Measurements from ENCODE around the gene CHST11.

DNA sequence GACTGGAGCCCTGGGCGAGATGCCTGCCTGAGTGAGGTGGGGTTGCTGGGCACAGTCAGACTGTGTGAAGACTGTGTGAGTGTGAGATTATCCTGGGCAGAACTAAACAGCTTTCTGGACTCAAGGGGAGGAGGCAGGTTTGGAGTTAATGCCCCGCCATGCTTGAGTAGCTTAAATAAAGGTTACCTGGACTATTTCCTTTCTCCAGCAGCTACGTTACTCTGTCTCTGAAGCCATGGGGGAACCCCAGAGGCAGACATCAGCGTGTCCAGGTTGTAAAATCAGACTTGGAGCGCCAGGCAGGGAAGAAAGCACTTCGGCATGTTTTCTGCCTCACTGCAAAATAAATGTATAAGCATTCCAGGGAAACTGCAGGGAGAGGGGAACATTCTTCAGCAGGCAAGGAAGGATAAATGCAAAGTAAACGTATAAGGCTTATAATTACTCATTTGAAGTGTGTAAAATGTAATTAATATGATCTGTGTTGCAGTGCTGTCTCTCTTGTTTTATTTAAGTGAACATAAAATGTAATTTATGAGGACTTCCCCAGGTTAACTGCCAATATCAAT is 129.7 kb downstream of the CHST11 start:
- TF ChIP-seq SP1 (IDR thresholded peaks at IDR 0.05): no peak
- TF ChIP-seq, protein P1, sequence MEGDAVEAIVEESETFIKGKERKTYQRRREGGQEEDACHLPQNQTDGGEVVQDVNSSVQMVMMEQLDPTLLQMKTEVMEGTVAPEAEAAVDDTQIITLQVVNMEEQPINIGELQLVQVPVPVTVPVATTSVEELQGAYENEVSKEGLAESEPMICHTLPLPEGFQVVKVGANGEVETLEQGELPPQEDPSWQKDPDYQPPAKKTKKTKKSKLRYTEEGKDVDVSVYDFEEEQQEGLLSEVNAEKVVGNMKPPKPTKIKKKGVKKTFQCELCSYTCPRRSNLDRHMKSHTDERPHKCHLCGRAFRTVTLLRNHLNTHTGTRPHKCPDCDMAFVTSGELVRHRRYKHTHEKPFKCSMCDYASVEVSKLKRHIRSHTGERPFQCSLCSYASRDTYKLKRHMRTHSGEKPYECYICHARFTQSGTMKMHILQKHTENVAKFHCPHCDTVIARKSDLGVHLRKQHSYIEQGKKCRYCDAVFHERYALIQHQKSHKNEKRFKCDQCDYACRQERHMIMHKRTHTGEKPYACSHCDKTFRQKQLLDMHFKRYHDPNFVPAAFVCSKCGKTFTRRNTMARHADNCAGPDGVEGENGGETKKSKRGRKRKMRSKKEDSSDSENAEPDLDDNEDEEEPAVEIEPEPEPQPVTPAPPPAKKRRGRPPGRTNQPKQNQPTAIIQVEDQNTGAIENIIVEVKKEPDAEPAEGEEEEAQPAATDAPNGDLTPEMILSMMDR (IDR thresholded peaks at IDR 0.05; ENCODE audit: low read depth, low read length, missing input control): no peak
- TF ChIP-seq TAF1 (conservative IDR thresholded peaks at IDR 0.05): no peak
- TF ChIP-seq, protein P2, sequence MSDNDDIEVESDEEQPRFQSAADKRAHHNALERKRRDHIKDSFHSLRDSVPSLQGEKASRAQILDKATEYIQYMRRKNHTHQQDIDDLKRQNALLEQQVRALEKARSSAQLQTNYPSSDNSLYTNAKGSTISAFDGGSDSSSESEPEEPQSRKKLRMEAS (IDR thresholded peaks at IDR 0.05): no peak
- no peak for TF ChIP-seq GABPA (IDR thresholded peaks at IDR 0.05 in 1 of 2, conservative IDR thresholded peaks at IDR 0.05 in 1 of 2)
- no peak for TF ChIP-seq EGR1 (IDR thresholded peaks at IDR 0.05; ENCODE audit: low read depth in 2 of 2)
- TF ChIP-seq, protein P3, sequence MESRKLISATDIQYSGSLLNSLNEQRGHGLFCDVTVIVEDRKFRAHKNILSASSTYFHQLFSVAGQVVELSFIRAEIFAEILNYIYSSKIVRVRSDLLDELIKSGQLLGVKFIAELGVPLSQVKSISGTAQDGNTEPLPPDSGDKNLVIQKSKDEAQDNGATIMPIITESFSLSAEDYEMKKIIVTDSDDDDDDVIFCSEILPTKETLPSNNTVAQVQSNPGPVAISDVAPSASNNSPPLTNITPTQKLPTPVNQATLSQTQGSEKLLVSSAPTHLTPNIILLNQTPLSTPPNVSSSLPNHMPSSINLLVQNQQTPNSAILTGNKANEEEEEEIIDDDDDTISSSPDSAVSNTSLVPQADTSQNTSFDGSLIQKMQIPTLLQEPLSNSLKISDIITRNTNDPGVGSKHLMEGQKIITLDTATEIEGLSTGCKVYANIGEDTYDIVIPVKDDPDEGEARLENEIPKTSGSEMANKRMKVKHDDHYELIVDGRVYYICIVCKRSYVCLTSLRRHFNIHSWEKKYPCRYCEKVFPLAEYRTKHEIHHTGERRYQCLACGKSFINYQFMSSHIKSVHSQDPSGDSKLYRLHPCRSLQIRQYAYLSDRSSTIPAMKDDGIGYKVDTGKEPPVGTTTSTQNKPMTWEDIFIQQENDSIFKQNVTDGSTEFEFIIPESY (IDR thresholded peaks at IDR 0.05): no peak
- TF ChIP-seq RAD21 (IDR thresholded peaks at IDR 0.05): no peak
- TF ChIP-seq, protein P4, sequence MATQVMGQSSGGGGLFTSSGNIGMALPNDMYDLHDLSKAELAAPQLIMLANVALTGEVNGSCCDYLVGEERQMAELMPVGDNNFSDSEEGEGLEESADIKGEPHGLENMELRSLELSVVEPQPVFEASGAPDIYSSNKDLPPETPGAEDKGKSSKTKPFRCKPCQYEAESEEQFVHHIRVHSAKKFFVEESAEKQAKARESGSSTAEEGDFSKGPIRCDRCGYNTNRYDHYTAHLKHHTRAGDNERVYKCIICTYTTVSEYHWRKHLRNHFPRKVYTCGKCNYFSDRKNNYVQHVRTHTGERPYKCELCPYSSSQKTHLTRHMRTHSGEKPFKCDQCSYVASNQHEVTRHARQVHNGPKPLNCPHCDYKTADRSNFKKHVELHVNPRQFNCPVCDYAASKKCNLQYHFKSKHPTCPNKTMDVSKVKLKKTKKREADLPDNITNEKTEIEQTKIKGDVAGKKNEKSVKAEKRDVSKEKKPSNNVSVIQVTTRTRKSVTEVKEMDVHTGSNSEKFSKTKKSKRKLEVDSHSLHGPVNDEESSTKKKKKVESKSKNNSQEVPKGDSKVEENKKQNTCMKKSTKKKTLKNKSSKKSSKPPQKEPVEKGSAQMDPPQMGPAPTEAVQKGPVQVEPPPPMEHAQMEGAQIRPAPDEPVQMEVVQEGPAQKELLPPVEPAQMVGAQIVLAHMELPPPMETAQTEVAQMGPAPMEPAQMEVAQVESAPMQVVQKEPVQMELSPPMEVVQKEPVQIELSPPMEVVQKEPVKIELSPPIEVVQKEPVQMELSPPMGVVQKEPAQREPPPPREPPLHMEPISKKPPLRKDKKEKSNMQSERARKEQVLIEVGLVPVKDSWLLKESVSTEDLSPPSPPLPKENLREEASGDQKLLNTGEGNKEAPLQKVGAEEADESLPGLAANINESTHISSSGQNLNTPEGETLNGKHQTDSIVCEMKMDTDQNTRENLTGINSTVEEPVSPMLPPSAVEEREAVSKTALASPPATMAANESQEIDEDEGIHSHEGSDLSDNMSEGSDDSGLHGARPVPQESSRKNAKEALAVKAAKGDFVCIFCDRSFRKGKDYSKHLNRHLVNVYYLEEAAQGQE (IDR thresholded peaks at IDR 0.05): no peak
- TF ChIP-seq YY1 (IDR thresholded peaks at IDR 0.05): no peak
- TF ChIP-seq FOXA1 (IDR thresholded peaks at IDR 0.05): no peak
- TF ChIP-seq, protein P5, sequence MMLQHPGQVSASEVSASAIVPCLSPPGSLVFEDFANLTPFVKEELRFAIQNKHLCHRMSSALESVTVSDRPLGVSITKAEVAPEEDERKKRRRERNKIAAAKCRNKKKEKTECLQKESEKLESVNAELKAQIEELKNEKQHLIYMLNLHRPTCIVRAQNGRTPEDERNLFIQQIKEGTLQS (IDR thresholded peaks at IDR 0.05): no peak
- no peak for TF ChIP-seq HNF4A (conservative IDR thresholded peaks at IDR 0.05)
- no peak for TF ChIP-seq JUND (IDR thresholded peaks at IDR 0.05)

Data from liver (tissue), 3 donors.